ENCODE results near the gene REEP3.

DNA sequence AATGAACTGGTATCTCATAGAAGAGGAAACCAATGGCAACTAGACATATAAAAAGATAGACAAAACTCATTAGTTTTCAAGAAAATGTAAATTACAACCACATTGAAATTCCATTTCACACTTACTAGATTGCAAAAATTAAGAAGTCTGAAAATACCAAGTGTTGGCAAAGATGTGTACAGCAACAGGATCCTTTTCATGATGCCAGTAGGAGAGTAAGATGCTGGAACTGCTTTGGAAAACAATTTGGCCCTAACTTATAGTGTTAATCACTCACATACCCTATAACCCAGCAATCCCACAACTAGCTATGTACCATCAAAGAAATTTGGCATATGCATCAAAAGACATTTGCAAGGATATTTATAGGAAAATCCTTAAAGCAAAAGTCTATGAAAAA is 15.5 kb downstream of the REEP3 start:
- TF ChIP-seq, protein P1, sequence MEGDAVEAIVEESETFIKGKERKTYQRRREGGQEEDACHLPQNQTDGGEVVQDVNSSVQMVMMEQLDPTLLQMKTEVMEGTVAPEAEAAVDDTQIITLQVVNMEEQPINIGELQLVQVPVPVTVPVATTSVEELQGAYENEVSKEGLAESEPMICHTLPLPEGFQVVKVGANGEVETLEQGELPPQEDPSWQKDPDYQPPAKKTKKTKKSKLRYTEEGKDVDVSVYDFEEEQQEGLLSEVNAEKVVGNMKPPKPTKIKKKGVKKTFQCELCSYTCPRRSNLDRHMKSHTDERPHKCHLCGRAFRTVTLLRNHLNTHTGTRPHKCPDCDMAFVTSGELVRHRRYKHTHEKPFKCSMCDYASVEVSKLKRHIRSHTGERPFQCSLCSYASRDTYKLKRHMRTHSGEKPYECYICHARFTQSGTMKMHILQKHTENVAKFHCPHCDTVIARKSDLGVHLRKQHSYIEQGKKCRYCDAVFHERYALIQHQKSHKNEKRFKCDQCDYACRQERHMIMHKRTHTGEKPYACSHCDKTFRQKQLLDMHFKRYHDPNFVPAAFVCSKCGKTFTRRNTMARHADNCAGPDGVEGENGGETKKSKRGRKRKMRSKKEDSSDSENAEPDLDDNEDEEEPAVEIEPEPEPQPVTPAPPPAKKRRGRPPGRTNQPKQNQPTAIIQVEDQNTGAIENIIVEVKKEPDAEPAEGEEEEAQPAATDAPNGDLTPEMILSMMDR (IDR thresholded peaks at IDR 0.05), result no peak
- TF ChIP-seq ZFX (IDR thresholded peaks at IDR 0.05; ENCODE audit: borderline replicate concordance), result no peak
